Skeletal muscle tissue (tissue), 4 donors: Measurements from ENCODE around the gene RGS1. TPM values are rescaled to one million over a fixed set of nuclear protein-coding genes. Genes with fewer than 3 reads are reported as not detected.

Experiments
- H3K27ac ChIP-seq: one replicate; pipeline ENCODE4 v1.7.0; 2013; ENCODE audit warnings: mild to moderate bottlenecking, low read depth, low read length, inconsistent platforms
- H3K27me3 ChIP-seq, 3 donors: one replicate each; pipeline ENCODE4 v1.7.0; 2013; ENCODE audit warnings: low read length in 3 of 3; ENCODE audit not compliant: control insufficient read depth in 3 of 3, insufficient read depth in 3 of 3
- H3K36me3 ChIP-seq, 3 donors: one replicate each; pipeline ENCODE4 v1.7.0; 2013; ENCODE audit warnings: low read length in 3 of 3; ENCODE audit not compliant: control insufficient read depth in 3 of 3, insufficient read depth in 3 of 3
- H3K4me1 ChIP-seq, 3 donors: one replicate each; pipeline ENCODE4 v1.7.0; 2013; ENCODE audit warnings: low read length in 3 of 3, mild to moderate bottlenecking in 3 of 3; ENCODE audit not compliant: control insufficient read depth in 3 of 3, insufficient read depth in 3 of 3
- H3K4me3 ChIP-seq, 3 donors: one replicate each; pipeline ENCODE4 v1.7.0; 2013; ENCODE audit warnings: low read length in 3 of 3
- H3K9ac ChIP-seq, 3 donors: one replicate each; pipeline ENCODE4 v1.7.0; 2013; ENCODE audit warnings: low read length in 3 of 3, mild to moderate bottlenecking in 3 of 3, moderate library complexity in 2 of 3, low read depth in 1 of 3
- H3K9me3 ChIP-seq, 3 donors: one replicate each; pipeline ENCODE4 v1.7.0; 2013; ENCODE audit warnings: low read length in 3 of 3; ENCODE audit not compliant: control insufficient read depth in 3 of 3
- total RNA-seq: library from RNA; depleted of rRNA; stranded (reverse); fragments of >200 nt; gene quantifications from one replicate; pipeline ENCODE4 v1.2.3, GENCODE V29; 2014
- donor health status: Osteomylitis.

Gene RGS1
- total RNA-seq, 1 donor from 2014 or later: 5.7 TPM

DNA sequence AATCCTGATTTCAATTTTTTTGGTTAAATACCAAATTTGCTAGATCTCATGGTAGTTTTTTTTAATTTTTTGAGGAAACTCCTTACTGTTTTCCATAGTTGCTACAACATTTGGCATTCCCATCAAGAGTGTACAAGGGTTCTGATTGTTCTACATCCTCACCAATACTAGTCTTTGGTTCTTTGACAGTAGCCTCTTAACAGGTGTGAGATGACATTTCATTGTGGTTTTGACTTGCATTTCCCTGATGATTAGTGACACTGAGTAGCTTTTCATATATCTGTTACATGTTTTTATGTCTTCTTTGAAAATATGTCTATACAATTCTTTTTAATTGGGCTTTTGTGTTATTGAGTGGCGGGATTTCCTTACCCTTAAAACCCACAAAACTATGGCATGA, 39.5 kb downstream of the RGS1 start:
- Histone ChIP-seq H3K36me3 (no peaks in the 10 kb centered on the region), H3K27ac (no peak overlapping the region), H3K4me3 (no peak overlapping the region), H3K4me1 (no peaks in the 10 kb centered on the region), H3K27me3 (no peaks in the 10 kb centered on the region), H3K9me3 (no peaks in the 10 kb centered on the region), H3K9ac (no peak overlapping the region)

- Histone ChIP-seq H3K9me3 (no peaks in the 10 kb centered on the region), H3K4me1 (no peaks in the 10 kb centered on the region), H3K4me3 (no peak overlapping the region), H3K27me3 (no peaks in the 10 kb centered on the region), H3K36me3 (no peaks in the 10 kb centered on the region), H3K27ac (no peak overlapping the region), H3K9ac (no peak overlapping the region)
Observed at GRCh38 chr1:192620071-192620635, 44.6 kb downstream of the RGS1 start.

DNA sequence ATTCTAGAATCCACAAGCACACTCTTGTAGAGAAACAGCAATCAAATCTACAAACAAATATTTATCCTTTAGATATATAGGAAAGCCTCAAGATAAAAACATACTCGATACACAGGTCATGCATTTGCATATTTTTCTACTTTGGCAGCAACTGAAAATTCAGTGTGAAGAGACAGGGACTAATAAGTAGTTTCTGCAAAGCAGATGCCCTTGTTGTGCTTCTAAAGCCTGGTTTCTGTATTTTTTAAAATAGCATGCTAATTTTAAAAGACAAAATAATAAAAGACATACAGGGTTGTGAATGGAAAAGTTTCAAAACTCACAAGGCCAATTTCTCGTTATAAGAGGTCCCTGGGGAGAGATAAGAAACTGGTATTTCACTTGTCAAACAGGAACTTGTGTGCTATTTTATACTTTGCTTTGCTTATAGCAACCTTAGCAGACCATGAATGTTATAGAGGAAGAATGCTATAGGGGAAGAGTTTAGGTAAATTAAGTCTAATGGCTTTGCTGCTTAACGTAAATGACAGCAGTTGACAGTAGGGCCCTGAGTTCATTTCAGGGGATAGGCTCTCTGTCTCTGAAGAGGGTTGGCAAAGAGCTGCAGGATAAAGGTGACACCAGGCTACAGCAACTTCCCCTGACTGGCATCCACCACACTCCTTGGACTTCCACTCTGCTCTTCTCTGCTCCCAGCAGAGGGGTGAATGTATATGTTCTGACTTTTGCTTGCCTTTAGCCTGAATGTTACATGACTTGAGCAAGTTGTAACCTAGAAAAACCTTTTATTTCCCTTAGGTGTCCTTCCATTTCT, 51.0 kb downstream of the RGS1 start:
- no peaks in the 10 kb centered on the region for H3K9me3 ChIP-seq
- H3K27ac ChIP-seq: no peak overlapping the region
- H3K27me3 ChIP-seq: no peaks in the 10 kb centered on the region
- no peak overlapping the region for H3K4me3 ChIP-seq
- no peaks in the 10 kb centered on the region for H3K36me3 ChIP-seq
- H3K9ac ChIP-seq: no peak overlapping the region
- no peaks in the 10 kb centered on the region for H3K4me1 ChIP-seq

GRCh38 chr1:192627901-192628300, 52.3 kb downstream of the RGS1 start:
- no peak overlapping the region for H3K4me3 ChIP-seq
- H3K4me1 ChIP-seq: no peaks in the 10 kb centered on the region
- no peaks in the 10 kb centered on the region for H3K27me3 ChIP-seq
- H3K36me3 ChIP-seq: no peaks in the 10 kb centered on the region
- no peaks in the 10 kb centered on the region for H3K9me3 ChIP-seq
- H3K9ac ChIP-seq: no peak overlapping the region
- no peak overlapping the region for H3K27ac ChIP-seq

DNA sequence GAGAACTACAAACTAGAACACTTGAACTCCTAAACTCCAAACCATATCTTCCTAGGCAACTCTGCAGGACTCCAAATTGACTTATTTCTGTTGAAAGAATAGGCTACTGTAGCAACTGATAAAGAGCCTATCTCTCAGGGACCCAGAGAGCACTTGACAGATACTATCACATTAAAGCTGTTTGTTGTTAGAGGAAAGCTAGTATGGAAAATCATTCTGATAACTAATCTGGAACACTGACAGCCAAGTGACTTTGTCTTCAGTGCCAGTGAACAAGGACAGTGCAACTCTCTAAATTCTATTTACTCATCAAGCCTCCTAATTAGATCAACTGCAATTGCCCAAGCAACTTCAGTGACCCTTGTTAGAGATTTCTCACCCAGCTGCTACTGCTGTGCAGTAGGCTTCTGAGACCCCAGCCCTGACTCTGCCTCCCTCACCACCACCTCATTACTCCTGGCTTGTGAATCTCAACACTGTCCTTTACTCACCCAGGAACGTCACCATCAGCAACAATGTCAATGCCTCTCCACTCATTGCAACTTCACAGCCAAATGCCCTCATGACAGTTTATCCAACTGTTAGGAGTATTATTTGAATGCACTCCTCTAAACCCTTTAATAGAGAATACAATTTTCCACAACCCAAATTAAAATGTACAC, 53.0 kb downstream of the RGS1 start:
- no peak overlapping the region for H3K27ac ChIP-seq
- no peaks in the 10 kb centered on the region for H3K4me1 ChIP-seq
- no peak overlapping the region for H3K9ac ChIP-seq
- no peaks in the 10 kb centered on the region for H3K36me3 ChIP-seq
- no peak overlapping the region for H3K4me3 ChIP-seq
- no peaks in the 10 kb centered on the region for H3K9me3 ChIP-seq
- no peaks in the 10 kb centered on the region for H3K27me3 ChIP-seq

DNA sequence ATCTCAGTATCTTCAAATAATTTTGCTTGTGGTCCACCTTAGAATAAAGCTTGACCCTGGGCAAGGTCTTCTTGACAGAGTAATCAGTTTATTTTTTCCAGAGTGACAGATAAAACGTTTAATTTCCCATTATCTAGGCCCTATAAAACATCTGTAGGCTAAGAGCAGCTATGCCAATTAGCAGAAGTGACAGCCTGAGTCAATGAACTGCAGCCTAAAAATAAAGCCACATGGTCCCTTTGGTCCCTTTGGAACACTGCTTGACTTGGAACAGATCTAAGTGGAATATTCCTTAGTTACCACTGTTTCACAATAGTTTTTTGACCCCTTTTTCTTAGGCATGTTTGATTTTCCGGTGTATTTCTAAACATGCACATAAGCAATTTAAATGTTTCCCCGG, 54.0 kb downstream of the RGS1 start:
- H3K36me3 ChIP-seq: no peaks in the 10 kb centered on the region
- no peaks in the 10 kb centered on the region for H3K4me1 ChIP-seq
- no peak overlapping the region for H3K27ac ChIP-seq
- no peaks in the 10 kb centered on the region for H3K27me3 ChIP-seq
- H3K4me3 ChIP-seq: no peak overlapping the region
- no peaks in the 10 kb centered on the region for H3K9me3 ChIP-seq
- H3K9ac ChIP-seq: no peak overlapping the region

Other genes starting within 250 kb of the RGS1 start
- gene RGS13, start 60.4 kb downstream of the RGS1 start, total RNA-seq: under 0.01 TPM
- 110 TPM for gene RGS2, start 233.3 kb downstream of the RGS1 start, total RNA-seq